Measurements from ENCODE around the gene ACAA2. TPM values are rescaled to one million over a fixed set of nuclear protein-coding genes. Genes with fewer than 3 reads are reported as not detected.

ACAA2 gene
- total RNA-seq, 1 donor from 2014 or later = 100 TPM

DNA sequence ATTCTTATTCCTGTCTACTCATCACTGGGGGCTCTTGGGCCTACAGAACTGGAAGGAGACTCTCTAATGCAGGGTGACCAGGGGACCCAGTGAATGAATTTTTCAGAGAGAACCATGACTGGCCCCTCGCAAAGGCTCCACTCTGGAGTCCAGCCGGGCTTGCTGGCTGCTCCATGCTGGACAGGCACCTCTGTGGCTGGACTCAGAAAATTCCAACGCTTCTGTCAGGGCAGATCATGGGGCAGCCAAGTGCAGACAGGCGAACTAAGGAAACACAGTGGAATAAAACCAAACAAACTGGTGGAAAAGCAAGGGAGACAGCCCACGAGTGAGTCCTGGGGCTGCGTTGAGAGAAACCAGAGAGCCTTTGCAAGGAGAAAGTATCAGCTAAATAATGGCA, 57.2 kb downstream of the ACAA2 start:
- H3K4me3 Mint-ChIP-seq (ENCODE audit: low read depth) = no peak overlapping the region
- H3K27ac Mint-ChIP-seq = no peak overlapping the region
- H3K36me3 Mint-ChIP-seq (ENCODE audit: insufficient read depth) = no peaks in the 10 kb centered on the region
- peaks cover 17% of the 10 kb centered on the region for H3K27me3 Mint-ChIP-seq
- no peak for DNase-seq (ENCODE audit: low spot score, unreplicated experiment)
- H3K9me3 Mint-ChIP-seq (ENCODE audit: low read depth) = no peaks in the 10 kb centered on the region
- TF ChIP-seq, protein P1, sequence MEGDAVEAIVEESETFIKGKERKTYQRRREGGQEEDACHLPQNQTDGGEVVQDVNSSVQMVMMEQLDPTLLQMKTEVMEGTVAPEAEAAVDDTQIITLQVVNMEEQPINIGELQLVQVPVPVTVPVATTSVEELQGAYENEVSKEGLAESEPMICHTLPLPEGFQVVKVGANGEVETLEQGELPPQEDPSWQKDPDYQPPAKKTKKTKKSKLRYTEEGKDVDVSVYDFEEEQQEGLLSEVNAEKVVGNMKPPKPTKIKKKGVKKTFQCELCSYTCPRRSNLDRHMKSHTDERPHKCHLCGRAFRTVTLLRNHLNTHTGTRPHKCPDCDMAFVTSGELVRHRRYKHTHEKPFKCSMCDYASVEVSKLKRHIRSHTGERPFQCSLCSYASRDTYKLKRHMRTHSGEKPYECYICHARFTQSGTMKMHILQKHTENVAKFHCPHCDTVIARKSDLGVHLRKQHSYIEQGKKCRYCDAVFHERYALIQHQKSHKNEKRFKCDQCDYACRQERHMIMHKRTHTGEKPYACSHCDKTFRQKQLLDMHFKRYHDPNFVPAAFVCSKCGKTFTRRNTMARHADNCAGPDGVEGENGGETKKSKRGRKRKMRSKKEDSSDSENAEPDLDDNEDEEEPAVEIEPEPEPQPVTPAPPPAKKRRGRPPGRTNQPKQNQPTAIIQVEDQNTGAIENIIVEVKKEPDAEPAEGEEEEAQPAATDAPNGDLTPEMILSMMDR (IDR thresholded peaks at IDR 0.05; ENCODE audit: unreplicated experiment) = no peak
- no peaks in the 10 kb centered on the region for H3K4me1 Mint-ChIP-seq (ENCODE audit: low read depth)

DNA sequence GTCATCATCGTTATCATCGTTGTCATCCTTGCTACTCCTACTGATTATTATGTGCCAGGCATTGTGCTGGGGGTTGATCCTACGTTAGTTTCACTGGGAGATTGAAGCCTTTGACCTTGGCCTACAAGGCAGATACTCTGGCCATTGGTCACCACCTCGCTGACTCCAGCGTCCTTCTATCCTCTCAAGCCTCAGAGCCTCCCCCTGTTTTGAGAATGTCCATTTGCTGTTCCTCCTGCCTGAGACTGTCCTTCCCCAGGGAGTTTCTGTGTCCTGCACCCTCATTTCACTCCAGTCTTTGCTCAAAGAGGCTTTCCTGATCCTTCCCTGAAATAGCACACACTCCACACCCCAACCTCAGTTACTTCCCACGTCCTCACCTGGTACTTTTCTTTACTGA, 57.8 kb downstream of the ACAA2 start:
- no peak for DNase-seq (ENCODE audit: low spot score, unreplicated experiment)
- H3K36me3 Mint-ChIP-seq (ENCODE audit: insufficient read depth) = no peaks in the 10 kb centered on the region
- H3K9me3 Mint-ChIP-seq (ENCODE audit: low read depth) = no peaks in the 10 kb centered on the region
- no peak overlapping the region for H3K27ac Mint-ChIP-seq
- no peak overlapping the region for H3K4me3 Mint-ChIP-seq (ENCODE audit: low read depth)
- no peaks in the 10 kb centered on the region for H3K4me1 Mint-ChIP-seq (ENCODE audit: low read depth)
- TF ChIP-seq, protein P1 (IDR thresholded peaks at IDR 0.05; ENCODE audit: unreplicated experiment) = no peak
- peaks cover 19% of the 10 kb centered on the region for H3K27me3 Mint-ChIP-seq

DNA sequence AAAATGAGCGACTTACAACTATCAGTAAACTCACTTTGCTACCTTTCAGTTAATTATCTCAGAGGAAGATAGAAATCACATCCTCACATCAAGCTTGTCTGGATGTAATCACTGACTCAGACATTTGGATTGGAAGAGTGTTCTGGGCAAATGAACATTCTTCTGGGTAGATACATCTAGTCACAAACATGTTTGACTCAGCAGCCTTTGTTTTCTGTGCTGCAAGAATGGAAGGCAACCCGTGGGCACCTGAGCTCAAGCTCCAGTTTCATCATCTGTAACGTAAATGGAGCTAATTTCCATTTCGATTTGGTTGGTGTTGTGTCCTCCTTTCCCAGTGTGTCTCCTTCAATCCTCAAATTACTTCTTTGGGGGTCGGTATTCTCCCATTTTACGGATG, 58.5 kb downstream of the ACAA2 start:
- Mint-ChIP-seq H3K27ac (no peak overlapping the region), H3K36me3 (ENCODE audit: insufficient read depth) (no peaks in the 10 kb centered on the region), H3K9me3 (ENCODE audit: low read depth) (no peaks in the 10 kb centered on the region), H3K4me3 (ENCODE audit: low read depth) (no peak overlapping the region), H3K27me3 (peaks cover 19% of the 10 kb centered on the region), H3K4me1 (ENCODE audit: low read depth) (no peaks in the 10 kb centered on the region)
- TF ChIP-seq, protein P1 (IDR thresholded peaks at IDR 0.05; ENCODE audit: unreplicated experiment) = no peak
- no peak for DNase-seq (ENCODE audit: low spot score, unreplicated experiment)

DNA sequence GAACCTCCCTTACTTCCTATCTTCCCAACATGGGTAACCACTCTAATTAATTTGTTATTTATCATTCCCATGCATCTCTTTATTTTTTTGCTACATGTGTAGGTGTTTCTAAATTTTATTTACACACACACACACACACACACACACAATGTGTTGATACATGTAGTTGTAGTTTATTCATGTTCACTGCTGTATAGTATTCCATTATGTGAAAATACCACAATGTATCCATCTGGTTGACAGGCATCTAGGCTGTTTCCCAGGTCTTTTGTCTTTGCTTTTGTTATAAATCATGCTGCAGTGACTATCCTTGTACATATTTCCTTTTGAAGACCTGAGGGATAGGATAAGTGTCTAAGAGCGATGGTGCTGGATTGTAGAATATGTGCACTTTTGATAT, 59.7 kb downstream of the ACAA2 start:
- H3K9me3 Mint-ChIP-seq (ENCODE audit: low read depth) = no peaks in the 10 kb centered on the region
- no peaks in the 10 kb centered on the region for H3K36me3 Mint-ChIP-seq (ENCODE audit: insufficient read depth)
- H3K27me3 Mint-ChIP-seq = peaks cover 23% of the 10 kb centered on the region
- H3K4me3 Mint-ChIP-seq (ENCODE audit: low read depth) = no peak overlapping the region
- no peaks in the 10 kb centered on the region for H3K4me1 Mint-ChIP-seq (ENCODE audit: low read depth)
- no peak overlapping the region for H3K27ac Mint-ChIP-seq
- TF ChIP-seq, protein P1 (IDR thresholded peaks at IDR 0.05; ENCODE audit: unreplicated experiment) = no peak
- no peak for DNase-seq (ENCODE audit: low spot score, unreplicated experiment)

DNA sequence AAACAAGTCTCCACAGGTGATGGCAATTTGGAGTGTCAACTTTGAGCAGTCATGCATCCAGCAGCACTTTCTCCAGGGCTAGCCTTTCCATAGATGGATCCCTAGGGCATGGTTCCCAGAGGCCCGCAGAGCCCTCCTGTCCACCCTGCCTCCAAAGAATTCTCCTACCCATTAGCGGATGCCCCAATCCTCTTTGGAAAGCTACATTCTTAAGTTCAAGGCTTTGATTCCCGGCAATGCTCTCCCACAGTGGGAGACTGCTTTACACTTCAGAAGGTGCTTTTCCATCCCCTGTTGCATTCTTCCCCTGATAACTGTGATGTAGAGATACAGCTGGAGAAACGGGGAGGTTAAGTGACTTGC, 61.3 kb downstream of the ACAA2 start:
- no peak overlapping the region for H3K4me3 Mint-ChIP-seq (ENCODE audit: low read depth)
- no peaks in the 10 kb centered on the region for H3K36me3 Mint-ChIP-seq (ENCODE audit: insufficient read depth)
- H3K27me3 Mint-ChIP-seq = peaks cover 20% of the 10 kb centered on the region
- TF ChIP-seq, protein P1 (IDR thresholded peaks at IDR 0.05; ENCODE audit: unreplicated experiment) = no peak
- no peak for DNase-seq (ENCODE audit: low spot score, unreplicated experiment)
- no peak overlapping the region for H3K27ac Mint-ChIP-seq
- no peaks in the 10 kb centered on the region for H3K9me3 Mint-ChIP-seq (ENCODE audit: low read depth)
- no peaks in the 10 kb centered on the region for H3K4me1 Mint-ChIP-seq (ENCODE audit: low read depth)

All from progenitor cell of endocrine pancreas (in vitro differentiated cells).